PC-3 (cell line): ENCODE results near the gene NUB1. TPM values are rescaled to one million over a fixed set of nuclear protein-coding genes. Genes with fewer than 3 reads are reported as not detected.

Experiments used
- ATAC-seq: fragments of 200-7000 bp; cut with Tn5 transposase; 2 replicates; pipeline ENCODE4 v1.9.1; 2020; ENCODE audit warnings: mild to moderate bottlenecking, moderate library complexity
- BruUV-seq: library from RNA; stranded (reverse); fragments of 400-500 nt; replicated peaks from 2 replicates; lab custom pipeline; 2021; lab: Mats Ljungman, UMichigan
- CTCF ChIA-PET: fragments of 300-600 bp; sonication (Branson Sonifier 250); formaldehyde crosslinking; loops from one replicate; lab custom pipeline; 2022; ENCODE audit warnings: antibody characterized with exemption; lab: Charles Lee
- POLR2A ChIA-PET: fragments of 300-600 bp; sonication (Branson Sonifier 250); formaldehyde crosslinking; loops from one replicate; lab custom pipeline; 2022; ENCODE audit warnings: antibody characterized with exemption; ENCODE audit not compliant: unreplicated experiment; lab: Charles Lee
- DNase-seq: peaks from one replicate; pipeline ENCODE4 v3.0.0-alpha.2; 2015
- H2AFZ ChIP-seq: fragments of 300-600 bp; sonication (generic); 2 replicates; pipeline ENCODE4 v1.6.0; 2016; ENCODE audit warnings: antibody characterized with exemption, low read length
- H3F3A ChIP-seq: fragments of 300-600 bp; sonication (generic); one replicate; pipeline ENCODE4 v1.6.0; 2017; ENCODE audit warnings: antibody characterized with exemption, low read length, control low read depth, mild to moderate bottlenecking; ENCODE audit not compliant: unreplicated experiment
- H3K27ac ChIP-seq: fragments of 300-600 bp; sonication (generic); 2 replicates; pipeline ENCODE4 v1.5.1; 2016; ENCODE audit warnings: mild to moderate bottlenecking, low read length
- H3K27me3 ChIP-seq: fragments of 300-600 bp; sonication (generic); 2 replicates; pipeline ENCODE4 v1.6.1; 2016; ENCODE audit warnings: low read length, mixed read lengths
- H3K36me3 ChIP-seq: fragments of 300-600 bp; sonication (generic); 2 replicates; pipeline ENCODE4 v1.6.1; 2016; ENCODE audit warnings: low read depth, mixed run types, low read length, mixed read lengths
- H3K4me1 ChIP-seq: fragments of 300-600 bp; sonication (generic); 2 replicates; pipeline ENCODE4 v1.5.1; 2016; ENCODE audit warnings: low read length; ENCODE audit not compliant: insufficient read depth
- H3K4me2 ChIP-seq: fragments of 300-600 bp; sonication (generic); 2 replicates; pipeline ENCODE4 v1.6.0; 2016; ENCODE audit warnings: low read length
- H3K4me3 ChIP-seq: fragments of 300-600 bp; sonication (generic); 2 replicates; pipeline ENCODE4 v1.5.1; 2016; ENCODE audit warnings: mild to moderate bottlenecking, low read length, mixed read lengths
- H3K79me2 ChIP-seq: fragments of 300-600 bp; sonication (generic); 2 replicates; pipeline ENCODE4 v1.6.1; 2017; ENCODE audit warnings: low read length, mixed read lengths
- H3K9ac ChIP-seq: fragments of 300-600 bp; sonication (generic); 2 replicates; pipeline ENCODE4 v1.6.0; 2016; ENCODE audit warnings: mild to moderate bottlenecking, low read length
- H3K9me2 ChIP-seq: fragments of 300-600 bp; sonication (generic); replicated peaks from 2 replicates; pipeline ENCODE4 v1.6.1; 2016; ENCODE audit warnings: mixed run types, low read length, mixed read lengths
- H3K9me3 ChIP-seq: fragments of 300-600 bp; sonication (generic); 2 replicates; pipeline ENCODE4 v1.6.1; 2016; ENCODE audit warnings: low read length, mixed read lengths
- H4K20me1 ChIP-seq: fragments of 300-600 bp; sonication (generic); 2 replicates; pipeline ENCODE4 v1.6.1; 2016; ENCODE audit warnings: low read length, mixed read lengths
- EZH2 ChIP-seq: fragments of 300-600 bp; sonication (generic); IDR thresholded peaks from one replicate; pipeline ENCODE4 v1.6.1; 2017; ENCODE audit warnings: antibody characterized with exemption, mild to moderate bottlenecking, low read length; ENCODE audit not compliant: unreplicated experiment
- EZH2phosphoT487 ChIP-seq: fragments of 300-600 bp; sonication (generic); IDR thresholded peaks from 2 replicates; pipeline ENCODE4 v1.6.1; 2018; ENCODE audit warnings: mild to moderate bottlenecking, antibody characterized with exemption, low read length, borderline replicate concordance
- intact Hi-C: fragments of 100-400 bp; cut with micrococcal nuclease; formaldehyde crosslinking; loops from 2 replicates; pipeline ENCODE4 v1.9.0; 2023
- total RNA-seq: library from RNA; depleted of rRNA; stranded (reverse); fragments of >200 nt; gene quantifications from 2 replicates; pipeline ENCODE4 v1.2.3, GENCODE V29; 2014
- TF ChIP-seq, protein P1 (sequence below): fragments of 300-600 bp; sonication (generic); conservative IDR thresholded peaks from 2 replicates; pipeline ENCODE4 v1.5.1; 2017; ENCODE audit warnings: antibody characterized with exemption, low read depth, mild to moderate bottlenecking, low read length

Gene NUB1
- total RNA-seq, 1 experiment from 2014 or later = 40.1 TPM

DNA sequence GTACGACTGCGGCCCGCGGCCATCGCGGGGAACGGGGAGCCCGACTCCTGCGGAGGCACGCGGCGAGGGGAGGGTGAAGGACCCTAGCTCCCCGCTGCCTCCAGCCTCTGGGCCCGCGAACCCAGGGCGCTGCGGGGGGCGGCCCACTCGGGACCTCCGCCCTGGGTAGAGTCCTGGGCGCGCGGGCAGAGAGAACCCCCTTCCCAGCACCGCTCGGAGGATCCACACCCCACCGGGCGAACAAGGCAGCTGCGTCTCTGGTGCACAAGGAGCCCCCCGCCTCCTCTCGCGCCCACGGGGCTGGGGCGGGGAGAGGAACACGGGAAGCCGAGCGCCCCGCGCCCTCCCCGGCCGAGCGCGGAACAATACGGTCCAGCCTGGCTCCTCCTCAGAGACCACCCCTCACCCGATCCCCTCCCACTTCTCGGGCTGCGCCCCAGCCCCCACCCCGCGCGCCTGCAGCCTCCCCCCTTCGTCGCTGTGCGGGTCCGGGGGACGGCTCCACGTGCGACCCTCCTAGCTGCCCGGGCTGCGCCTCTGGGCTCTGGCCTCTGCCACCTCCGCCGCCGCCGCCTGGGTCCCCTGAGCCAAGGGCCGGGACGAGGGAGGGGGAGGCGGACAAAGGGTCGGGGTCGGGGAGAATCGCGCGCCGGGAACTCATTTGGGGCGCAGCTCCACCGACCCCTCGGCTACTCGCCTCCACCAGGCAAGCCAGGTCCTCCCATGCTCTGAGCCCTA is 68.2 kb downstream of the NUB1 start, which contains the start of gene WDR86:
TSS of gene WDR86 (minus strand) at position 372 of the 738 bp plus-strand sequence. CDS start 449 bp downstream, outside the sequence.
- no peaks in the 10 kb centered on the region for H3K79me2 ChIP-seq
- no TSS peak for BruUV-seq
- no peaks in the 10 kb centered on the region for H3K36me3 ChIP-seq
- H3K27ac ChIP-seq = no peak within 1 kb of the TSS
- CTCF ChIA-PET = no interaction called here
- ATAC-seq (no peak), DNase-seq (no peak)
- no peak within 1 kb of the TSS for H3K4me2 ChIP-seq
- H3K9me3 ChIP-seq = no peaks in the 10 kb centered on the region
- H3K9ac ChIP-seq = no peak within 1 kb of the TSS
- peaks cover 19% of the 10 kb centered on the region for H3K27me3 ChIP-seq
- no peaks in the 10 kb centered on the region for H3F3A ChIP-seq
- H3K4me3 ChIP-seq = no peak within 1 kb of the TSS
- no peaks in the 10 kb centered on the region for H3K9me2 ChIP-seq
- TF ChIP-seq, protein P1, sequence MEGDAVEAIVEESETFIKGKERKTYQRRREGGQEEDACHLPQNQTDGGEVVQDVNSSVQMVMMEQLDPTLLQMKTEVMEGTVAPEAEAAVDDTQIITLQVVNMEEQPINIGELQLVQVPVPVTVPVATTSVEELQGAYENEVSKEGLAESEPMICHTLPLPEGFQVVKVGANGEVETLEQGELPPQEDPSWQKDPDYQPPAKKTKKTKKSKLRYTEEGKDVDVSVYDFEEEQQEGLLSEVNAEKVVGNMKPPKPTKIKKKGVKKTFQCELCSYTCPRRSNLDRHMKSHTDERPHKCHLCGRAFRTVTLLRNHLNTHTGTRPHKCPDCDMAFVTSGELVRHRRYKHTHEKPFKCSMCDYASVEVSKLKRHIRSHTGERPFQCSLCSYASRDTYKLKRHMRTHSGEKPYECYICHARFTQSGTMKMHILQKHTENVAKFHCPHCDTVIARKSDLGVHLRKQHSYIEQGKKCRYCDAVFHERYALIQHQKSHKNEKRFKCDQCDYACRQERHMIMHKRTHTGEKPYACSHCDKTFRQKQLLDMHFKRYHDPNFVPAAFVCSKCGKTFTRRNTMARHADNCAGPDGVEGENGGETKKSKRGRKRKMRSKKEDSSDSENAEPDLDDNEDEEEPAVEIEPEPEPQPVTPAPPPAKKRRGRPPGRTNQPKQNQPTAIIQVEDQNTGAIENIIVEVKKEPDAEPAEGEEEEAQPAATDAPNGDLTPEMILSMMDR = no peak
- TF ChIP-seq EZH2 (no peak), EZH2phosphoT487 (no peak)
- H3K4me1 ChIP-seq = no peaks in the 10 kb centered on the region
- H4K20me1 ChIP-seq = no peaks in the 10 kb centered on the region
- POLR2A ChIA-PET = no interaction called here
- no peak within 1 kb of the TSS for H2AFZ ChIP-seq
- intact Hi-C loops = no loop called here

DNA sequence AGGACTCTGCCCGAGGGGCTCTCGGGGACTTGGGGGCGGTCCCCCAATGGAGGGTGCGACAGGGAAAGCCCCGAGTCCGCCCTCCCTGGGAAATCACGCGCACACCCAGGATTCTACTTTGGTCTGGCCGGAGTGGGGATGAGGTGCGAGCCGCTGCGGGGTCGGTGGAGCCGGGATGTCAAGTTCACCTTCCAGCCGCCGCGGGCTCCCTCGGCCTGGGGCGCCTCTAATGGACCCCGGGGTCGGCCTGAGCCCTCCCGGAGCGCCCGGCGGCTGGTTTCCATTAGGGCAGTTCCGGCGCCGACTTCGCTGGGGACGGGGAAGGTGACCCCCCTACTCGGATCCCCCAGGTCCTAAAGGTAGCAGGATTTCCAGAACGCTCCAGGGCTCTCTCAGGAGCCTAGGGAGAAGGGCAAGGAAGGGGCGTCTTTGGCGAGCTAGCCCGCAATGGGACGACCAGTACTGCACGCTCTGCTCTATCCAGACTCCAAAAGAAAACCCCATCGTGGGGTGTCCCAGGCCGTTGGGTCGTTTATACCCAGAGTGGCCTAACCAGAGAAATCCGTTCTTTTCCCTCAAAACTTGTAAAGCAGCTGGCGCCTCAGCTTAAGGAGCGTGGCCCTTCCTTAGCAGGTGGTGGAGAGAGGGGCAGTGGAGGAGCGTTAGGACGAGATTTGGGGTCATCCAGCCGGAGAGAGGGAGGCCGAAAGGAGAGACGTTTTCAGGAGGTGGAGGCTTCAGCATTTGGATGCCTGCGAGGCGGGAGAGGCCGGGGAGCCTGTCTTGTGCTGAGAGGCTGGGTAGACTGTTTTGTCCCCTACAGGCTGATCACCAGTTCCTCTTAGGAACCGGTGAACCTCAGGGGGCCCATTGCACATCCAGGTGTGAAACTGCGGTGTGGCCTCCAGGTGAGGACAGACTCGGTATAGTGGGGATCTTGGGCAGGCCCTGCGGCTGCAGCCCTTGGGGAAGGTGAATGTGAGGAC is 69.1 kb downstream of the NUB1 start:
- Histone ChIP-seq H3K27me3 (peaks cover 19% of the 10 kb centered on the region), H2AFZ (no peak overlapping the region)
- BruUV-seq = no TSS peak

More for the DNA sequence above, 69.1 kb downstream of the NUB1 start:
- Histone ChIP-seq H3K4me2 (no peak overlapping the region), H3K4me1 (no peaks in the 10 kb centered on the region), H3K27ac (no peak overlapping the region), H3K9ac (no peak overlapping the region), H3K79me2 (no peaks in the 10 kb centered on the region), H3F3A (no peaks in the 10 kb centered on the region), H4K20me1 (no peaks in the 10 kb centered on the region), H3K9me2 (no peaks in the 10 kb centered on the region), H3K4me3 (no peak overlapping the region), H3K9me3 (no peaks in the 10 kb centered on the region), H3K36me3 (no peaks in the 10 kb centered on the region)
- ChIA-PET POLR2A (no interaction called here), CTCF (no interaction called here)
- ATAC-seq = no peak
- DNase-seq = no peak
- intact Hi-C loops = no loop called here
- TF ChIP-seq EZH2 (no peak), EZH2phosphoT487 (no peak)
- TF ChIP-seq, protein P1 = no peak
